HG03520 (cell line): ENCODE data around the gene SYNE2.

Experiments
- ATAC-seq: cut with Tn5 transposase; IDR thresholded peaks from one replicate; pipeline ENCODE4 v1.9.1; 2021; ENCODE audit warnings: mild to moderate bottlenecking, moderate library complexity; ENCODE audit not compliant: unreplicated experiment

The SYNE2 gene

DNA sequence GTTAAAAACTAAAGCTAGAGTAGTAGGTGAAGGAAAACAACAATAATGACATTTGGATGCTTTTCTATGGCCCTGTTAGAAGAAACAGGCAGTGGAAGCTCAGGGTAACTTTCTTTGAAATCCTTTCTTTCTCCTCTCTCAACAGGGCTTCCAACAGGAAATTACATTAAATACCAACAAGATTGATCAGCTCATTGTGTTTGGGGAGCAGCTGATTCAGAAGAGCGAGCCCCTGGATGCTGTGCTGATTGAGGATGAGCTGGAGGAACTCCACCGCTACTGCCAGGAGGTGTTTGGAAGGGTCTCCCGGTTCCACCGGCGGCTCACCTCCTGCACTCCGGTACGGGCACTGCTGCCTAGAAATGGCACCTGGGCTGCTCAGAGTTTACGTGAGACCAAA lies 359.9 kb downstream of the SYNE2 start:
- ATAC-seq: no peak

DNA sequence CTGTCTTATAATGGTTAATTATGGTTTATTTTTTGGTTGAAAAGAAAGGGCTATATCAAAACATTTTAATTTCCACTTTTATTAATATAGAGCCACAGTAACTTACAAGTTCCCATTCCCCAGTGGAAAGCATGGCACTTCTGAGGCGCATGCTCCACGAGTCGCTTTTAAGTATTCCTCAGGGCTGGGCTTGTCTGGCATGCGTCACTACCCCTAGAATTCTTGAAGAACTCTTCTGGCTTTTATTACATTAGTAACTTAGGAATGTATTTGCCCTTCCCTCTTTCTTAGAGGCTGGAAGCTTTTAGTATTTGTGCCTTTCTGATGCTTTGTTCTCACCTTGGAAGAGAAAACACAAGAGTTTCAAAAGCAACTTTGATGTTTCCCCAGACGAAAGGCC lies 360.3 kb downstream of the SYNE2 start:
- no peak for ATAC-seq

GRCh38 chr14:64213853-64214570 lies 361.2 kb downstream of the SYNE2 start:
- ATAC-seq: no peak

GRCh38 chr14:64215274-64215673 lies 362.5 kb downstream of the SYNE2 start:
- no peak for ATAC-seq

- no peak for ATAC-seq
Observed at GRCh38 chr14:64215978-64216377, 363.2 kb downstream of the SYNE2 start.

- ATAC-seq: no peak
Observed at GRCh38 chr14:64217308-64217707, 364.5 kb downstream of the SYNE2 start.

DNA sequence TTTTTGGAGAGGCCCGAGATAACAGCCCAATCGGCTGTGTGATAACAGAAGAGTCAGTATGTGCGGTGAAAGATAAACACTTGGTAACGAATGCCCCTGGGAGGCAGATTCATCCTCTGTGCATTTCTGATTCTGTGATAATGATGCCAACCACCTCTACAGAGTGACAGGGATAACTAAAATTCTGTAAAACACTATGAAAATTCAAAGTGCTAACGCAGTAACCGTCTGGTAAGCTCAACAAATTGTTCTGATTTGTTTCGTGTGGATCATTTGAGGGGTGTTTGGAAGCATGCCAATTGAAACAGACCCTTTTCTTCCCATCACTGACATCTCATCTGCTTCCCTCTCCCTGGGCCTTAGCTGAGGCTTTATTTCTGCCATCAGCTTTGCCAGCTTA lies 365.0 kb downstream of the SYNE2 start:
- ATAC-seq: no peak

- ATAC-seq: no peak
Observed at GRCh38 chr14:64218344-64219240, 365.8 kb downstream of the SYNE2 start.

- no peak for ATAC-seq
Observed at GRCh38 chr14:64220056-64220455, 367.3 kb downstream of the SYNE2 start.

- ATAC-seq: no peak
Observed at GRCh38 chr14:64220466-64220865, 367.7 kb downstream of the SYNE2 start.

DNA sequence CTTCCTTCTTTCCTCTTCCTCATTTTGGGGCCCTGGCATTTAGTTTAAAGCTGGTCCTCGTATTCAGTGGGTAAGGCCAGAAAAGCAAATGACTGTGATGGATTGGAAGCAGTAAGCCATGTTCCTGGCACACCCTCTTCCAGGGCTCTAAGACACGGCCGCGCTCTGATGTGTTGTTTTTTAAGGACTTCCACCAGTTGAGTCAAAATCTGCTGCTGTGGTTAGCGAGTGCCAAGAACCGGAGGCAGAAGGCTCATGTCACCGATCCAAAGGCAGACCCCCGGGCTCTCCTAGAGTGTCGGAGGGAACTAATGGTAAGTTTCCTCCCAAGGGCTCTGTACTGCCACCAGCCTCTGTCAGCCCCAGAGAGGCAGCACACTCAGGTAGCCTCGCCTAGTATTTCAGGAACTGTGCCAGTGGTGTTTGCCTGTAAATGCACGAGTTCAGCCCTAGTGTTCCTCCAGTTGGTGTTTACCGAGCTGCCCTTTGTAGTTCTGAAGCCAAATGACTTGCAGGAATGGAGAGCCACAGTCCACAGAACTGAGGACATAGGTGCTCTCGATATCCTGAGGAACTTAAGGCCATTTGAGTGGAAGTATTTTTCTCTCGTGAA lies 368.7 kb downstream of the SYNE2 start:
- ATAC-seq: no peak

GRCh38 chr14:64225151-64225757 lies 372.4 kb downstream of the SYNE2 start:
- ATAC-seq: no peak

DNA sequence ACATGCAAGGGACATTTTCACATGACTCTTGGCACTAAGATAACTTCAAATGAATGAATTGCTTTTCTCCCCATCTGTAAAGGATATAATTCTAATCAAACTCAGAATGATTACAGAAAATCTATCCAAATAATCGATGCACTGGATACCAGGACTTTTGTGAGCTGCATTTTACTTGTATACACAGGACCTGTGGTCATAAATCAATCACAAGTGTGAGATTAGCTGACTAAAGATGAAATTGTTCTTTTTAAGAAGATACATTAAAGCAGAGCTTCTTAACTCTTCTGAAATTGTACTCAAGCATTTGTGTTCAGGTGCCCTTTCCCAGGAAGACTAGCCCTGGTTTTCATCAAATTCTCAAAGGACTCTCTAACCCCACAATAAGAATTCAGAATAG lies 375.1 kb downstream of the SYNE2 start:
- no peak for ATAC-seq

DNA sequence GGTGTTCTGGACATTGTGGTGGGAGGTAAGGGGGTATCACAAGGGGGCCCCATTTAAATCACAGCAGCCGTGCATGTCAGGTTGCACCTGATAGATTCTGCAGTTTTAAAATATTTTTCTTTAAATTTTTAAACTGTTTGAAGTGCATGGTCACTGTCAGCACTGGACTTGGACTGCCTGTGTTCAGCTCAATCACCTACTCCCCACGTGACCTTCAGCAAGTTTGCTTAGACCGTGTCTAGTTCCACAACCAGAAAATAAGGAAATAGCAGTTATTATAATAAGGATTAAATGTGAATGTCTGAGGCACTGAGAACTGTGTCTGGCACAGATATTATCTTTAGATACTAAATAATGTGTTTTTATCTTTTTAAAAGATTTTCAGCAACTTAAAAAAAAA lies 376.7 kb downstream of the SYNE2 start:
- no peak for ATAC-seq

GRCh38 chr14:64232095-64232838 lies 379.5 kb downstream of the SYNE2 start:
- ATAC-seq: no peak

DNA sequence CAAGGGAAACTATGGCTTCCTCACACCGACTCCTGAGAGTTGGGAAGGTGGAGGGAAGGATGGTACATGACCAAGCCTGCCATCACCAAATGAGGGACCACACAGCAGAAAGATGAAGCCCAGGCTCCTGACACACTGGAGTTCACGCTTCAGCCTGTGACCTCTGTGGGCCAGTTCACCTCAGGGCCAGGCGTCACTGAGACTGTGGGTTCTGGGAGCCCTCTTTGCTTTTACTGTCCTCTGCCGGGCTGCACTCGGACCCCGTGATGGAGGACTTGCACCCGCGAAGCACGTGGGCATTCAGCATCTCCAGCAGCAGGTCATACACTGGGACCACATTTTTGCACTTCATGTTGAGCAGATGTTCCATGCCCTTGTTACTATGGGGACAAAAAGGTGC lies 380.1 kb downstream of the SYNE2 start:
- ATAC-seq: no peak

DNA sequence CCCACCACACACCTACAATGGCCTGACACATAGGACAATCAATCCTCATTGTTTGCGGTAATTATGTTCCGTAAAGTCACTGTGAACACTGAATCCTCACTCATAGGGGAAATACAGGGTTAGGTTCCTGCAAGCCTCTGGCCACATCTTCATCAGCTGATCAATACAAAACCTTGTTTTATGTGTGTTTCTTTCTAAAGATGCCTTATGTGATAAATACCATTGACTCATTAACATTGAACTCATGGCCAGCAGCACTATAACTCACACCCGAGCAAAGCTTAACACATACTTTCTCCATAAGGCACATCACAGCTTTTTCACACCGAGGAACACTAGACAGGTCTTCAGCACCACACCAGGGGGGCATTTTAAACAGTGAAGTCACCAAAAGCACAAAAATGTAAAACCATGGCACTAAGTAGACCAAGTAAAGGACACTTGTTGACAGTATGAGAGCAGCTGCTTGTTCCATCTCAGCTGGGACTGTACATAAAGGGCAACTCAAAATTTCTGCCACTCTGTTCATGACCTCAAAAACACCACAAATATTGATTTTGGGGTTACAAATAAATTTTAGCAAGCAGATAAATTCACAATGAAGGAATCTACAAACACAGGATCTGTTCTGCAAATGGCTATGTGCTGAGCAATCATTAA lies 380.9 kb downstream of the SYNE2 start:
- no peak for ATAC-seq

- no peak for ATAC-seq
Observed at GRCh38 chr14:64234877-64235651, 382.3 kb downstream of the SYNE2 start.
